Measurements from ENCODE around the gene PDE4B.

The PDE4B gene

GRCh38 chr1:66240491-66241484 lies 448.1 kb downstream of the PDE4B start:
- no peak for DNase-seq (ENCODE audit: low read depth)

- peak; percentile 59 for DNase-seq (ENCODE audit: low read depth)
Measured at GRCh38 chr1:66242646-66243547, 450.2 kb downstream of the PDE4B start.

- DNase-seq (ENCODE audit: low read depth), result no peak
Measured at GRCh38 chr1:66243548-66244130, 450.9 kb downstream of the PDE4B start.

- DNase-seq (ENCODE audit: low read depth), result no peak
Measured at GRCh38 chr1:66244429-66244828, 451.7 kb downstream of the PDE4B start.

GRCh38 chr1:66245691-66246090 lies 453.0 kb downstream of the PDE4B start:
- no peak for DNase-seq (ENCODE audit: low read depth)

GRCh38 chr1:66246351-66247269 lies 453.9 kb downstream of the PDE4B start:
- DNase-seq (ENCODE audit: low read depth), result no peak

- DNase-seq (ENCODE audit: low read depth), result no peak
Measured at GRCh38 chr1:66247415-66248208, 454.9 kb downstream of the PDE4B start.

- no peak for DNase-seq (ENCODE audit: low read depth)
Measured at GRCh38 chr1:66248257-66248656, 455.6 kb downstream of the PDE4B start.

- DNase-seq (ENCODE audit: low read depth), result no peak
Measured at GRCh38 chr1:66248746-66249145, 456.1 kb downstream of the PDE4B start.

GRCh38 chr1:66250075-66250474 lies 457.4 kb downstream of the PDE4B start:
- no peak for DNase-seq (ENCODE audit: low read depth)

GRCh38 chr1:66250478-66250877 lies 457.8 kb downstream of the PDE4B start:
- DNase-seq (ENCODE audit: low read depth), result no peak

- no peak for DNase-seq (ENCODE audit: low read depth)
Measured at GRCh38 chr1:66251546-66251945, 458.9 kb downstream of the PDE4B start.

- DNase-seq (ENCODE audit: low read depth), result no peak
Measured at GRCh38 chr1:66253330-66253921, 460.7 kb downstream of the PDE4B start.

- no peak for DNase-seq (ENCODE audit: low read depth)
Measured at GRCh38 chr1:66254785-66255184, 462.1 kb downstream of the PDE4B start.

- no peak for DNase-seq (ENCODE audit: low read depth)
Measured at GRCh38 chr1:66256629-66257572, 464.2 kb downstream of the PDE4B start.

GRCh38 chr1:66258404-66259105 lies 465.9 kb downstream of the PDE4B start:
- no peak for DNase-seq (ENCODE audit: low read depth)

- no peak for DNase-seq (ENCODE audit: low read depth)
Measured at GRCh38 chr1:66261364-66261763, 468.7 kb downstream of the PDE4B start.
